Small intestine (tissue), 7 donors: Measurements from ENCODE around the gene ADGRG6. TPM values are rescaled to one million over a fixed set of nuclear protein-coding genes. Genes with fewer than 3 reads are reported as not detected.

Experiments used
- DNase-seq, 2 donors: peaks; one replicate each; pipeline versions ENCODE4 v3.0.0 to v3.0.0-alpha.2; 2013
- FAIRE-seq: peaks from 2 replicates; lab custom pipeline; 2012; peaks lifted over from hg19 to GRCh38; lab: Jason Lieb, UNC
- H3K27ac ChIP-seq, 3 donors: one replicate each; pipeline ENCODE4 v1.5.1; 2013; ENCODE audit warnings: low read length in 2 of 3, mild to moderate bottlenecking in 2 of 3, control low read depth in 1 of 3, inconsistent platforms in 1 of 3, low read depth in 1 of 3, moderate library complexity in 1 of 3
- H3K27me3 ChIP-seq, 3 donors: one replicate each; pipeline ENCODE4 v1.6.1; 2013; ENCODE audit warnings: low read length in 3 of 3, inconsistent platforms in 1 of 3; ENCODE audit not compliant: control insufficient read depth in 3 of 3, insufficient read depth in 3 of 3
- H3K36me3 ChIP-seq, 3 donors: one replicate each; pipeline ENCODE4 v1.6.1; 2013; ENCODE audit warnings: low read length in 3 of 3, inconsistent platforms in 1 of 3, low read depth in 1 of 3, mild to moderate bottlenecking in 1 of 3, moderate library complexity in 1 of 3; ENCODE audit not compliant: control insufficient read depth in 3 of 3, insufficient read depth in 2 of 3
- H3K4me1 ChIP-seq, 3 donors: one replicate each; pipeline ENCODE4 v1.6.1; 2013; ENCODE audit warnings: low read length in 2 of 3, inconsistent platforms in 1 of 3, low read depth in 1 of 3, mild to moderate bottlenecking in 1 of 3, moderate library complexity in 1 of 3; ENCODE audit not compliant: control insufficient read depth in 3 of 3, insufficient read depth in 2 of 3
- H3K4me3 ChIP-seq, 3 donors: one replicate each; pipeline ENCODE4 v1.5.1; 2013; ENCODE audit warnings: low read length in 3 of 3, control low read depth in 1 of 3, inconsistent platforms in 1 of 3, low read depth in 1 of 3, mild to moderate bottlenecking in 1 of 3, moderate library complexity in 1 of 3
- H3K9me3 ChIP-seq, 2 donors: one replicate each; pipeline ENCODE4 v1.6.1; 2013; ENCODE audit warnings: low read depth in 1 of 2, low read length in 1 of 2; ENCODE audit not compliant: control insufficient read depth in 2 of 2, insufficient read depth in 1 of 2
- WGBS, 3 donors: extraction: QIAGEN DNeasy Blood & Tissue Kit; methylation state at CpG; one replicate each; pipeline ENCODE4 v1.1.7; 2013; 5-methylcytosine and 5-hydroxymethylcytosine counted together
- polyA plus RNA-seq, 4 donors: library from polyadenylated mRNA; stranded (reverse) in 3 of 4; unstranded in 1 of 4; fragments of 200-250 nt in 3 of 4; fragments of 120-200 nt in 1 of 4; gene quantifications; one replicate each; pipeline versions ENCODE4 v1.2.1 to v1.2.3, GENCODE V29; 2013
- donor health status: healthy with polysubstance abuse.
- donor health status: control.
- donor health status: control.
- donor health status: Bipolar disorder and iron deficiency.
- donor health status: healthy.

The ADGRG6 gene
- polyA plus RNA-seq, 4 donors = 5.4 to 25.8 (median 11.1) TPM

DNA sequence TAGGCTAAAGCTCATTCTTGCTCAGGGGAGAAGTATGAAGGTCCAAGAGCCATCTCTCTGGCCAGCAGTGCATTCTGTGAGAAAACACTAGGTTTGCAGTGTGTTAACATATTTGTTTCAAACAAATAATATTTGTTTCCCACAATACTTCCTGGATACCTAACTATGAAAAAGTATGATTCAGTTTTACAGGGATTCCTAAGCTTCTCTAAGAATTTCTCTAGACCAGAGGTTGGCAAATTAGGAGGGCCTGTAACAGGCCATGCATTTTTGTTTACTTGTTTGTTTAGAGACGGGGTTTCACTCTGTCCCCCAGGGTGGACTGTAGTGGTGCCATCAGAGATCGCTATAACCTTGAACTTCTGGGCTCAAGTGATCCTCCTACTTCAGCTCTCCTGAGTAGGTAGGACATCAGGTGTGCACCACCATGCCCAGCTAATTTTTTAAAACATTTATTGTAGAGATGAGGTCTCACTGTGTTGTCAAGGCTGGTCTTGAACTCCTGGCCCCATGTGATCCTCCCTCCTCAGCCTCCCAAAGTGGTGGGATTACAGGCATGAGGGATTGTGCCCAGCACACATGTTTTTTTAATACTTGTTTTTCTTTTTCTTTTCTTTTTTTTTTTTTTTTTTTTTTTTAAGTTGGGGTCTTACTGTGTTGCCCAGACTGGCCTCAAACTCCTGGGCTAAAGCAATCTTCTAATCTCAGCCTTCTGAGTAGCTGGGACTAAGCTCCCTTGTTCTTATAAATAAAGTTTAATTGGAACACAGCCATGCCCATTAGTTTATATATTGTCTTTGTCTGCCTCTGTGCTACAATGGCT lies 71.7 kb downstream of the ADGRG6 start:
- FAIRE-seq (no peak), DNase-seq (no peak)
- Histone ChIP-seq H3K4me3 (no peak overlapping the region), H3K9me3 (no peaks in the 10 kb centered on the region), H3K27ac (peak overlapping the region in 2 of 3 donors; percentile 32 to 80), H3K36me3 (peaks cover 0 to 5% (median 1%) of the 10 kb centered on the region in 3 donors), H3K27me3 (no peaks in the 10 kb centered on the region), H3K4me1 (peaks cover 13 to 39% (median 14%) of the 10 kb centered on the region in 3 donors)
- 88 to 89% (median 89%) methylated on average over 2 of the region's 2 CpGs for WGBS, 3 donors

DNA sequence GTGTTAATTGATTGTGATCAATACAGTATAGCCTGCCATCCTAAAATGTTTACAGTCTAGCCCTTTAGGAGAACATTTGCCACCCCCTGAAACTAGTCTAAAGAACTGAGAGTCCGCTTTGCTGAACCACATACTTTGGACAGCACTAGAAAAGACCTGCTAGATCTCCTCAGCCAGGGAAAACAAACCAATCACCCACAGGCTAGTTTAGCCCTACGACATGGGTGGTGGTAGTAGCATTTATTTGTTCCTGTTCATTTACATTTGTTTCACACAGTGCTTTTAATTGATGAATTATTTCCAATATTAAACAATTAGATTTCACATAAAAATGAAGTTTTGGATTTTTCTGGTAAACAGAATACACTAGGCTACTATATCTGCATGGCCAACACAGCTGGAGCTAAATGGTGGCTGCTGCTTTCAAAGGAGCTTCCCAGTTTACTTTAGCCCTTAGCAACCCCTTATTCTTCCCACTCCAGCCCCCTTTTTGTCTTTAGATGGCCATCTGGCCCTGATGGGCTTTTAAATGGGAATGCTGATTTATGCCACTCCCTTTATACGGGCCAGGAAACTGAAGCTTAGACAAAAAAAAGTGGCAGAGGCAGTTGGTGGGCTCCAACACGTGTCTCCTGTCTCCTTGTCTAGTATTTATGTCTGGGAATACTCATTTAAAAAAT lies 72.4 kb downstream of the ADGRG6 start:
- 80 to 85% (median 84%) methylated on average over 4 of the region's 4 CpGs for WGBS, 3 donors
- FAIRE-seq = no peak
- peak overlapping the region; percentile 17 to 80 (median 60) for H3K27ac ChIP-seq
- H3K9me3 ChIP-seq = no peaks in the 10 kb centered on the region
- H3K4me1 ChIP-seq = peaks cover 13 to 39% (median 16%) of the 10 kb centered on the region in 3 donors
- H3K36me3 ChIP-seq = peaks cover 0 to 5% (median 1%) of the 10 kb centered on the region in 3 donors
- H3K27me3 ChIP-seq = no peaks in the 10 kb centered on the region
- DNase-seq = no peak
- H3K4me3 ChIP-seq = no peak overlapping the region

DNA sequence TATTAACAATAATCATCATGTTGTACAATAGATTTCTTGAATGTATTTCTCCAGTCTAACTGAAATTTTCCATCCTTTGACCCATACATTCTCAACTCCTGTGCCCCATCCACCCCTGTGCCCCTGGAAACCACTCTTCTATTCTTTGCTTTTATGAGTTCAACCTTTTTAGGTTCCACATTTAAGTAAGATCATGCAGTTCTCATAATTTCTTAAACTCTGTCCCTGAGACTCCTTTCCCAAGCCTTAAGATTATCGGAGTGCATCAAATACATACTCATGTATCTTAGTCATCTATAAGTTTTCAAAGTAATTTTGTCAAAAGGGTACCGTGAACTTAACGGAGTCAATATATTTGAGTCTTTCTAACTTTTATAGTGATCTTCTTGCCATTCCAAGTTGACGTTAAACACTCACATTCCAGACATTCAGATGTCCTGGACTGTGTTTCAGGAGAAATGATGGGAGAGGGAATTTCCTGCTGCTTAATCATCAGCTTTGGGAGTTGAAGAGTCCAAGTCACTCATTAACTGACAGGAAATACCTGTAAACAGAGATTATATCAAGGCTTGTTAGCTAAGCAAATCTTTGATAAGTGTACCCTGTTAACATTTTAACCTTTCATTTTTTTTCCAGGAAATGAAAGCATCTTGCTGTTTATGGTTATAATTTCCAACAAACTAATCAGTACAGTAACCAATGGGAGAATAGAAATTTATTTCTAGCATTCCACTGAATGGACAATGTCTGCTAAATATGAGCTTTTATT lies 73.3 kb downstream of the ADGRG6 start:
- peaks cover 13 to 39% (median 16%) of the 10 kb centered on the region in 3 donors for H3K4me1 ChIP-seq
- H3K4me3 ChIP-seq = no peak overlapping the region
- peaks cover 0 to 5% (median under 1%) of the 10 kb centered on the region in 3 donors for H3K36me3 ChIP-seq
- 18 to 39% (median 32%) methylated on average over 4 of the region's 4 CpGs for WGBS, 3 donors
- DNase-seq (peak; percentile 90 to 92), FAIRE-seq (peak; percentile 53)
- no peaks in the 10 kb centered on the region for H3K9me3 ChIP-seq
- peak overlapping the region in 2 of 3 donors; percentile 64 to 80 for H3K27ac ChIP-seq
- no peaks in the 10 kb centered on the region for H3K27me3 ChIP-seq

DNA sequence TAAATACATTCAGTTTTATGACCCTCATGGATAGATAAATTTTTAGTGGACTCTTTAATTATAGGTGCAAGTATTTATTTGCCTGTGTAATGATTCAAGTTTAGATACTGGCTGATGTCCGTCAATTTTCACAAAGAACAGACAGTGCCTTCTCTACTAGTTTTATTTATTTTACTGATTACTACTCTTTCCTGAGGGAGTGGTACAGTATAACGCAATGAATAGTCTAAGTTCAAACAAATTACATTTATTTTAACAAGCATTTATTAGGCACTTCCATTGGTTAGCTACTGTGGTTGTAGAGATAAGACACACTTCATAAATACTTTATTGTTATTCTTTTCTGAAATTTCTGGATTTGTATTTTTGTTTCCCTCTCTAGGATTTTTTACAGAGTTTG lies 74.3 kb downstream of the ADGRG6 start:
- WGBS, 3 donors = 19 to 50% (median 39%) methylated on average over 2 of the region's 2 CpGs
- Histone ChIP-seq H3K27ac (peak overlapping the region in 1 of 3 donors; percentile 21), H3K27me3 (no peaks in the 10 kb centered on the region), H3K4me3 (no peak overlapping the region), H3K9me3 (no peaks in the 10 kb centered on the region), H3K36me3 (peaks cover 0 to 3% (median 0%) of the 10 kb centered on the region in 3 donors), H3K4me1 (peaks cover 13 to 39% (median 16%) of the 10 kb centered on the region in 3 donors)
- FAIRE-seq (no peak), DNase-seq (peak; percentile 20 to 43)

DNA sequence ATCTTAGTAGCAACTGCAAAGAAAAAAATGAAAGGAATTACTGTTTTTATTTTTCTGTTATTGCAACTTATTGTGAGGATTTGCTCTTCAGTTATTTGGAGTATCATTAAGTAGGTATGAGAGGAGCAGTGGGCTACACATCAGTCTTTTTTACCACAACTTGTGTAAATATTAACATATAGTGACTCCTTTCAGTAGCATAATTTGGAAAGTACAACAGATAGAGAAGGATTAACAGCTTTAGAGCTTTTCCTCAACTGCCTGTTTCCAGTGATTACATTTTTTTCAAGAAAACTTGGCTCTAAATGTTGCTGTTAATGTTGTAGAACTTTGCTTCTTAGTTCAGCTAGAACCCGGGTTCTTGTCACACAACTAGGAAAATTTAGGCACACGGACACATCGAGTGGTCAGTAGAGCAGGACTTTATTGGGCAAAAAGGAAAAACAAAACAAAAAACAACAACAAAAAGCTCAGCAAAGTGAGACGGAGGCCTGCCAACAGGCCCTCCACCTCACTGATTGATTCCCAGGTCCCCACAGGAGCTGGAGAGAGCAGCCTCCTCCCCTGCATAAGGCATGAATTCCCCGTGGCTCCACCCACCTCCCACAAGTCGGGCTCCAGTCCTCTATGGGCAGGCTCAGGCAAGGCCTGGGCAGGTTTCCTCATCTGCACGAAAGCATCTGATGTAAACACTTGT lies 75.1 kb downstream of the ADGRG6 start:
- DNase-seq (peak in 1 of 2 donors; percentile 17), FAIRE-seq (no peak)
- no peaks in the 10 kb centered on the region for H3K36me3 ChIP-seq
- peaks cover 13 to 39% (median 16%) of the 10 kb centered on the region in 3 donors for H3K4me1 ChIP-seq
- H3K27me3 ChIP-seq = no peaks in the 10 kb centered on the region
- 61 to 70% (median 67%) methylated on average over 7 of the region's 7 CpGs for WGBS, 3 donors
- H3K4me3 ChIP-seq = no peak overlapping the region
- no peaks in the 10 kb centered on the region for H3K9me3 ChIP-seq
- H3K27ac ChIP-seq = no peak overlapping the region

DNA sequence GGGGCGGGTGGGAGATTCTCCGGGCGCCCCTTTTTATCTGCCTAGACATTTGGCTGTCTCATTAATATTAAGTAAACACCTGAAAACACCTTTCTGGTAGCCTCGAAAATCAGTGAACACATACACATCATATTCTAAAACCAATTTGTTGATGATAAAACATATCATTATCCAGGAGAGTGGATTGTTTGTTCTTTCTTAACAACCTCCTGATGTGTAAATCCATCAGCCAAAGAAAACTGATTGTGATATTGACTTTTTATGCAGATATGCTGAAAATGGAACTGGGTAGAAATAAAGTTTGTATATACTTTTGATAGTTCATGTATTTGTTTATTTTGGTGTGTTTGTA lies 75.7 kb downstream of the ADGRG6 start:
- Histone ChIP-seq H3K4me3 (no peak overlapping the region), H3K9me3 (no peaks in the 10 kb centered on the region), H3K36me3 (no peaks in the 10 kb centered on the region), H3K27me3 (no peaks in the 10 kb centered on the region), H3K4me1 (peaks cover 13 to 35% (median 15%) of the 10 kb centered on the region in 3 donors), H3K27ac (no peak overlapping the region)
- no peak for DNase-seq
- no peak for FAIRE-seq
- WGBS, 3 donors = 71 to 86% (median 83%) methylated on average over 4 of the region's 4 CpGs

DNA sequence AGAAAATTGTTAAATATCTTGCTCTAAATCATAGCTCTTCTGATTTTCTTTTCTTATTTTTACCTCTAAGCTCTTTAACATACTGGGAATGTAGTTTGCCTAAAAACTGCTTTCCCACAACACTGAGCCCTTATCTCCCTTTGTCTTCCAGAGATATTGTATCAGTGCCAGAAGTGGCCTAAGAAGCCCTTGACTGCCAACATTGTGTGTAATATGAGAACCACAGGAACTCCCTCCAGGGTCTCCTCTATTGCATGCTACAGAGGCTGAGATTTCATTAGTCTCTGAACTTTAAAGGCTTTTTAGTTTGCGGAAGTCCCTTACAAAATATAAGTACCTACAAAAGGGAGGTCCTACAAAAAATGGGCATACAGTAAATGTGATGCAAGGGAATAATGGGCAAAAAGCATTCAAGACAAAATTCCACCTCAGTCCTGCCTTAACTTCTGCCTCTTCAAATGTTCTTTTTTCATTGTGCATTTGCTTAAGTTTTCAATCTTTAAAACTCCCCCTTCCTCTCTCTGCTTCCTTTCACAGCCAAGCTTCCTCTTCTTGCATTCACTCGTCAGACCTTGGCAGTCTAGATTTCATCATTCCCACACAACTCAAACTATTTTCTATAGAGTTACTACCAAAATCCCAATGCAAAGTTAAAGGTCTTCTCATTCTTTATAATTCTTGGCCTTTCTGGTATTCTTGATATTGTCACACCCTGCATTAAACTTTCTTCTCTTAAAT lies 76.5 kb downstream of the ADGRG6 start:
- Histone ChIP-seq H3K36me3 (no peaks in the 10 kb centered on the region), H3K4me3 (no peak overlapping the region), H3K4me1 (peaks cover 10 to 28% (median 14%) of the 10 kb centered on the region in 3 donors), H3K27ac (no peak overlapping the region), H3K27me3 (no peaks in the 10 kb centered on the region), H3K9me3 (no peaks in the 10 kb centered on the region)
- no peak for FAIRE-seq
- WGBS, 3 donors = 38 to 82% (median 81%) methylated on average over 2 of the region's 2 CpGs
- peak in 1 of 2 donors; percentile 24 for DNase-seq
